ENCODE measurements around the gene RAB11FIP4. TPM values are rescaled to one million over a fixed set of nuclear protein-coding genes. Genes with fewer than 3 reads are reported as not detected.

Gene RAB11FIP4
- total and polyA plus RNA-seq, 9 of the 15 experiments (the other 6 are each of a cell fraction or from before 2014, with no cell fraction given) = 0.62 to 16.6 (median 8.9) TPM

- H3K36me3 ChIP-seq (ENCODE audit: control insufficient read depth, insufficient read depth, low read length) = no peaks in the 10 kb centered on the region
- in situ Hi-C loops (cut with MboI) = no loop called here
- ATAC-seq = no peak
- no peaks in the 10 kb centered on the region; a peak in 1 of 5 replicates for H3K4me1 ChIP-seq (replicated peaks in 1 of 2; ENCODE audit: control insufficient read depth in 2 of 2, insufficient read depth in 2 of 2, low read length in 2 of 2)
- H4K20me1 ChIP-seq (replicated peaks; ENCODE audit: control insufficient read depth, insufficient read depth, low read length) = peaks cover 13% of the 10 kb centered on the region
- peaks cover 28 to 78% of the 10 kb centered on the region in 2 experiments for H3K27me3 ChIP-seq (ENCODE audit: control insufficient read depth in 2 of 2, insufficient read depth in 2 of 2, low read length in 2 of 2)
- no peak for FAIRE-seq
- no peak overlapping the region for H3K27ac ChIP-seq (ENCODE audit: extremely low read depth, low read depth, low read length)
- no peaks in the 10 kb centered on the region for H3K9me1 ChIP-seq (ENCODE audit: control insufficient read depth, insufficient read depth, low read length)
- intact Hi-C loops (cut with micrococcal nuclease) = no loop called here
- no peaks in the 10 kb centered on the region for H3K9me3 ChIP-seq (replicated peaks; ENCODE audit: control insufficient read depth, insufficient read depth, low read depth, low read length)
- BruUV-seq (replicated peaks) = no TSS peak
- H3K4me2 ChIP-seq (ENCODE audit: insufficient read depth, low read length) = no peak overlapping the region
- DNase-seq (ENCODE audit: extremely low read depth in 1 of 4, low spot score in 3 of 4) = no peak
- CTCF ChIA-PET (ENCODE audit: low intra/inter-chr PET ratio) = no interaction called here
- TF ChIP-seq PCBP1 (IDR thresholded peaks at IDR 0.05; ENCODE audit: low read depth, low read length, poor library complexity, severe bottlenecking) (no peak), DACH1 (IDR thresholded peaks at IDR 0.05; ENCODE audit: partially characterized antibody) (no peak), ZMIZ1 (IDR thresholded peaks at IDR 0.05; ENCODE audit: low read depth in 2 of 2, low read length in 2 of 2) (no peak), ZFPM2 (CRISPR knock-in tag; IDR thresholded peaks at IDR 0.05) (no peak), BMI1 (IDR thresholded peaks at IDR 0.05; ENCODE audit: low read length) (no peak), USF1 (CRISPR knock-in tag; IDR thresholded peaks at IDR 0.05) (no peak)
- H3K79me2 ChIP-seq (ENCODE audit: control insufficient read depth, insufficient read depth, low read length) = no peaks in the 10 kb centered on the region
- POLR2A ChIA-PET = interaction anchor here (0.5 kb wide), 1 partner anchor 20 kb away, joined by 3 read pairs; no protein-coding TSS in a partner anchor
- no peak overlapping the region for H2AFZ ChIP-seq (ENCODE audit: low read depth, low read length)
- WGBS (ENCODE audit: insufficient coverage, low coverage, missing lambda C conversion rate) = 3% methylated on average over 10 of the region's 10 CpGs
- no peak overlapping the region for H3K4me3 ChIP-seq
- H3K9ac ChIP-seq (ENCODE audit: insufficient read depth in 1 of 2, low read depth in 2 of 2, low read length in 2 of 2) = no peak overlapping the region
Measured at GRCh38 chr17:31574458-31574857, 183.0 kb downstream of the RAB11FIP4 start.

Measured in K562 (cell line).